Loucy (cell line): Measurements from ENCODE around the gene CRB2.
A peak's percentile ranks its signal among the peaks of the same experiment; 100 is the strongest.

Source experiments
- H2AFZ ChIP-seq: fragments of 200-600 bp; sonication (generic); 2 replicates; pipeline ENCODE4 v1.6.0; 2016; ENCODE audit warnings: antibody characterized with exemption, mild to moderate bottlenecking, low read length, moderate library complexity
- H3F3A ChIP-seq: fragments of 200-600 bp; 2 replicates; pipeline ENCODE4 v1.6.0; 2016; ENCODE audit warnings: antibody characterized with exemption, low read depth, mild to moderate bottlenecking
- H3K27me3 ChIP-seq: fragments of 200-600 bp; sonication (generic); 2 replicates; pipeline ENCODE4 v1.6.1; 2014; ENCODE audit warnings: low read length, mild to moderate bottlenecking; ENCODE audit not compliant: insufficient read depth, poor library complexity, severe bottlenecking
- H3K36me3 ChIP-seq: fragments of 200-600 bp; sonication (generic); 2 replicates; pipeline ENCODE4 v1.6.1; 2016; ENCODE audit warnings: low read length; ENCODE audit not compliant: insufficient read depth
- H3K4me1 ChIP-seq: fragments of 200-600 bp; sonication (generic); 2 replicates; pipeline ENCODE4 v1.5.1; 2014; ENCODE audit warnings: low read length, mild to moderate bottlenecking; ENCODE audit not compliant: insufficient read depth, poor library complexity, severe bottlenecking
- H3K4me2 ChIP-seq: fragments of 200-600 bp; sonication (generic); 2 replicates; pipeline ENCODE4 v1.6.0; 2014; ENCODE audit warnings: antibody characterized with exemption, low read length, low read depth, mild to moderate bottlenecking; ENCODE audit not compliant: poor library complexity, severe bottlenecking
- H3K4me3 ChIP-seq: fragments of 200-600 bp; sonication (generic); 2 replicates; pipeline ENCODE4 v1.5.1; 2014; ENCODE audit warnings: low read length, mild to moderate bottlenecking, mixed read lengths; ENCODE audit not compliant: poor library complexity, severe bottlenecking
- H3K79me2 ChIP-seq: fragments of 200-600 bp; sonication (generic); 2 replicates; pipeline ENCODE4 v1.6.1; 2014; ENCODE audit warnings: low read length; ENCODE audit not compliant: insufficient read depth
- H3K9ac ChIP-seq: fragments of 200-600 bp; sonication (generic); 2 replicates; pipeline ENCODE4 v1.6.0; 2014; ENCODE audit warnings: mild to moderate bottlenecking, low read depth, low read length, moderate library complexity; ENCODE audit not compliant: poor library complexity, severe bottlenecking
- H3K9me2 ChIP-seq: fragments of 200-600 bp; sonication (generic); replicated peaks from 2 replicates; pipeline ENCODE4 v1.6.1; 2016; ENCODE audit warnings: low read depth, low read length, mixed read lengths
- H3K9me3 ChIP-seq: fragments of 200-600 bp; sonication (generic); 2 replicates; pipeline ENCODE4 v1.6.1; 2014; ENCODE audit warnings: mild to moderate bottlenecking, antibody characterized with exemption, low read length, low read depth; ENCODE audit not compliant: insufficient read depth
- H4K20me1 ChIP-seq: fragments of 200-600 bp; sonication (generic); 2 replicates; pipeline ENCODE4 v1.6.0; 2014; ENCODE audit warnings: antibody characterized with exemption, low read length, mild to moderate bottlenecking; ENCODE audit not compliant: insufficient read depth, poor library complexity, severe bottlenecking
- CTCF ChIP-seq: fragments of 200-600 bp; sonication (generic); conservative IDR thresholded peaks from 2 replicates; pipeline ENCODE4 v1.5.1; 2014; ENCODE audit warnings: mild to moderate bottlenecking, antibody characterized with exemption, low read length
- EZH2phosphoT487 ChIP-seq: fragments of 200-600 bp; IDR thresholded peaks from 2 replicates; pipeline ENCODE4 v1.6.1; 2018; ENCODE audit warnings: antibody characterized with exemption, mild to moderate bottlenecking, moderate library complexity, borderline replicate concordance

CRB2 gene

GRCh38 chr9:123324767-123325183 is 31.2 kb upstream of the CRB2 start:
- Histone ChIP-seq H3K79me2 (no peaks in the 10 kb centered on the region), H3K27me3 (no peaks in the 10 kb centered on the region), H3K4me1 (peaks cover 31% of the 10 kb centered on the region), H4K20me1 (no peaks in the 10 kb centered on the region), H3K36me3 (no peaks in the 10 kb centered on the region), H2AFZ (no peak overlapping the region), H3K4me3 (no peak overlapping the region), H3F3A (no peaks in the 10 kb centered on the region), H3K9me2 (no peaks in the 10 kb centered on the region), H3K4me2 (no peak overlapping the region), H3K9ac (no peak overlapping the region), H3K9me3 (no peaks in the 10 kb centered on the region)
- no peak for TF ChIP-seq CTCF
- no peak for TF ChIP-seq EZH2phosphoT487

- TF ChIP-seq EZH2phosphoT487 (no peak), CTCF (no peak)
- no peaks in the 10 kb centered on the region for H3K27me3 ChIP-seq
- H3K9me3 ChIP-seq, result no peaks in the 10 kb centered on the region
- H3F3A ChIP-seq, result no peaks in the 10 kb centered on the region
- H3K36me3 ChIP-seq, result no peaks in the 10 kb centered on the region
- H3K9me2 ChIP-seq, result no peaks in the 10 kb centered on the region
- H2AFZ ChIP-seq, result peak overlapping the region; percentile 80; the same call in 1 of the 2 replicates
- no peak overlapping the region for H3K9ac ChIP-seq
- no peak overlapping the region for H3K4me3 ChIP-seq
- no peak overlapping the region for H3K4me2 ChIP-seq
- H3K79me2 ChIP-seq, result no peaks in the 10 kb centered on the region
- peaks cover 32% of the 10 kb centered on the region for H3K4me1 ChIP-seq
- no peaks in the 10 kb centered on the region for H4K20me1 ChIP-seq
Observed at GRCh38 chr9:123326187-123326586, 29.8 kb upstream of the CRB2 start.

GRCh38 chr9:123326662-123327093 is 29.3 kb upstream of the CRB2 start:
- Histone ChIP-seq H3K9me2 (no peaks in the 10 kb centered on the region), H3K9ac (no peak overlapping the region), H4K20me1 (no peaks in the 10 kb centered on the region), H3K4me1 (peaks cover 29% of the 10 kb centered on the region), H3K4me3 (no peak overlapping the region), H3K4me2 (no peak overlapping the region), H3K79me2 (no peaks in the 10 kb centered on the region), H3K27me3 (no peaks in the 10 kb centered on the region), H3K9me3 (no peaks in the 10 kb centered on the region), H3K36me3 (no peaks in the 10 kb centered on the region), H2AFZ (peak overlapping the region; percentile 80), H3F3A (no peaks in the 10 kb centered on the region)
- TF ChIP-seq EZH2phosphoT487, result no peak
- TF ChIP-seq CTCF, result no peak
